GM19240 (cell line): ENCODE data around the gene ERF.

Experiments used
- DNase-seq: peaks from one replicate; pipeline ENCODE4 v3.0.0; 2011; ENCODE audit warnings: low spot score; ENCODE audit not compliant: insufficient read length

Gene ERF

GRCh38 chr19:42254089-42254849 is 659 bp downstream of the ERF start:
- DNase-seq: no peak

GRCh38 chr19:42253245-42254088 is 1.5 kb downstream of the ERF start:
- peak; percentile 69 for DNase-seq

GRCh38 chr19:42252365-42253244 is 2.3 kb downstream of the ERF start:
- DNase-seq: no peak

DNA sequence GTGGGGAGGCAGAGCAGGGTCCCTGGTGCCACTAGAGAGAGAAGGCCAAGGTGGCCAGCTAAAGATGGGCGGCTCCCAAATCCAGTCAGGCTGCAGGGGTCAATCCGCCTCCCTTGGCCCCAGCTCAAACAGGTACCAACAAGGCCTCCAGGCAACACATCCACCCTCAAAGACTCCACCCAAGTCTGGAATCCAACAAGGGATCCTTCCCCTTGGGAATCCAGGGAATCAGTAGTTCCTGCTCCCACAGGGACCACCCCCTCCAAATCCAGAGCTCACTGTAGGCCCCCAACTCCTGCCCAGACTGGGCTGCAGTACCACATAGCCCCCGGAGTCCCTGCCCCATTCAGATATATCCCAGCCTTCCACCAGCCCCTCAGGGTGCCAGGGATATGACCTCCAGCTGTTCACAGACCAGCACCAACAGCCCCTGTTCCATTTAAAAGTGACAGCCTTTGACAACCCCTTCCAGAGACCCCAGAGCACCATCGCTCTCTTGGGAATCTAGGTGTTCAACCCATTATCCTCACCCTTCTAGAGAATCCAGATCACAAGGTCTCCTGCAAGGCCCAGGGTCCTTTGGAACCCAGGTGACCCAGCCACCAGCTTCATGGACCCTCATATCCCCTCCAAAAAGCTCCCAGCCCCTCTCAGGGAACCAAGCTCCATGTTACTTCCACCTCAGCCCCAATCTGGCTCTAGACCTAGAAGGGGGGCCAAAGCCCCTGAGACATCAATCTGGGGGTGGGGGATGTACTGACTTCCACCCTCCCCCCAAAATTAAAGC is 3.2 kb downstream of the ERF start:
- no peak for DNase-seq

- no peak for DNase-seq
Measured at GRCh38 chr19:42250666-42251531, 4.0 kb downstream of the ERF start.

GRCh38 chr19:42250183-42250665 is 4.7 kb downstream of the ERF start:
- no peak for DNase-seq

GRCh38 chr19:42249769-42250168 is 5.2 kb downstream of the ERF start:
- DNase-seq: no peak

DNA sequence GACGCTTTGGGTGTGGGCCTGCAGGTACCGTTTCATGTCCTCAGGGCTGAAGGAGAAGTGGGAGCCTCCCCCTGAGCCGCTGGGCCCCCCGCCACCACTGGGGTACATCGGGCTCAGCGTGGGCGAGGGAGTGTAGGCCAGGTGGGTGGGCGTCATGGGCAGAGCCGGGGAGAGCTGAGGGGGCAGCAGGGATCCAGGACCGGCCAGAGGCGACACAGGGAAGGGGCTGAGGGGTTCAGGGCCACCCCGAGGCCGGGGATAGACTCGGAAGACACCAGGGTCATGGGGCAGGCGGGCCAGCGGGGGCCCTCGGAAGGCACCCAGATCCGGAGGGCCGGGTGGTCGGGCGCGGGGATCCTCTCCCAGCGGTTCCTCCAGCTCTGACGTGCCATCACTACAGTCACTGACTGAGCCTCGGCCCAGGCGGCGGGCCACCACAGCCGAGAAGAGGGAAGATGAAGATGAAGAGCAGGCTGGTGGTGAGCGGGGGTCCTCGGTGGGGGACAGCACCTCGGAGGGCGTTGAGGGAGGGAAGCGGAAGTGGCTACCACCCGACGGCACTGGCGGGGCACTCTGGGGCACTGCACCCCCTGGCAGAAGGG is 5.7 kb downstream of the ERF start:
- no peak for DNase-seq

DNA sequence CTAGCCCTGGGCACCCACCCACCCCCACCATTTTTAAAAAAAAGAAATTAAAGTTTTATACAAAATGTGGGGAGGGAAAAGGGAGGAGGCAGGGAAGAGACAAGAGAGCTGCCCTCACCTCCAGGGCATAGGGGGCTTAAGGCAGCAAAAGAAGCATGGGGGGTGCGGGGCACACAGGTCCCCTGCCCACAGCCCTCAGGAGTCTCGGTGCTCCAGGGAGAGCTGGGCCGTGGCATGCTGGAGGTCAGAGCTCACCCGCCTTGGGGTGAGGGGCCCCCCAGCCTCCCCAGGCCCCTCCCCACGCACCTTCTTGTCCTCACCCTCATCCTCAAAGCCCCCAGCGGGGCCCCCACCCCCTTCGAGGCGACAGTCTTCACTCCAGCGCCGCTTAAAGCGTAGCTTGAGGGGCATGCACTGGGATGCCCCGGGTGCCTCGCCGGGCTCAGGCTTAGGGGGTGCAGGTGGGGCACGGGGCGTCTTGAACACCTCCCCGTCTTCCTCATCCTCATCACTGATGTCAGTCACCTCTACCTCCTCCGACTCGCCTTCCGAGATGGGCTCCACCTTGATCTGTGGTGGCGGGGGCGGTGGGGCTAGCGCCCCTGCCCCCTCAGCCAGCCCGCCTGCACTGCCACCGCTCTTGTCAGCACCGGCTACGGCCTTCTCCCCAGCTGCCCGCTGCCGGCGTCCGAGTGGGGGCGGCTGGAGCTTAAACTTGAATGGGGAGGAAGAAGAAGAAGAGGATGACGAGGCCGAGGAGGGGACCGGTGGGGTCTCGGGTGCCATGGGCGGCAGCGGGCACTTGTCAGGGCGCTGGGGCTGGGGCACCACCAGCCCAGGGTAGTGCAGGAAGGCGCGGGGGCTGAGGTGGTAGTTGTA is 6.4 kb downstream of the ERF start:
- DNase-seq: no peak

DNA sequence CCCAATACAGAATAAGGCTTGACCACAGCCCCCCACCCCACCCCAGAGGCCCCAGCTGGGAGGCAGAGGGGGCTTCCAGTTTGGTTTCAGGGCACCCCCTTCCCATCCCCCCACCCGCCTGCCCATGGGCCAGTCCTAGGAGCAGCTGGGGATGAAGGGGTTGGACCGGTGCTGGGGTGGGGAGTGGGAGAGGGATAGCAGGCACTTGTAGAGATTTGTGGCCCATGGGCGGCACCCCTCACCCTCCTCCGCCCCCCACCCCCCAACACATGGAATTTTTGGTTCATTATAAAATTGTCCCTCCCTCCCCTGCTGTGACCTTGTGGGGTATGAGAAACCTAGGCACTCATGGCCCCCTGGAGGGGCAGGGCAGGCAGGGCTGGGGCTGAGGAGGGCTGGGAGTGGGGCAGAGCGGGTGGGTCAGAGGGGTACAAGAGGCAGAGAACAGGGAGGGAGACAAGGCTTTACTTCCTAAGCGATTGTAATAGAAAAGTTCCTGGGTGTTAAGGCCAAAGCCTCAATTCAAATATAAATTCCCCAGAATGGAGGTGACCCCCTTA is 7.2 kb downstream of the ERF start:
- DNase-seq: no peak

DNA sequence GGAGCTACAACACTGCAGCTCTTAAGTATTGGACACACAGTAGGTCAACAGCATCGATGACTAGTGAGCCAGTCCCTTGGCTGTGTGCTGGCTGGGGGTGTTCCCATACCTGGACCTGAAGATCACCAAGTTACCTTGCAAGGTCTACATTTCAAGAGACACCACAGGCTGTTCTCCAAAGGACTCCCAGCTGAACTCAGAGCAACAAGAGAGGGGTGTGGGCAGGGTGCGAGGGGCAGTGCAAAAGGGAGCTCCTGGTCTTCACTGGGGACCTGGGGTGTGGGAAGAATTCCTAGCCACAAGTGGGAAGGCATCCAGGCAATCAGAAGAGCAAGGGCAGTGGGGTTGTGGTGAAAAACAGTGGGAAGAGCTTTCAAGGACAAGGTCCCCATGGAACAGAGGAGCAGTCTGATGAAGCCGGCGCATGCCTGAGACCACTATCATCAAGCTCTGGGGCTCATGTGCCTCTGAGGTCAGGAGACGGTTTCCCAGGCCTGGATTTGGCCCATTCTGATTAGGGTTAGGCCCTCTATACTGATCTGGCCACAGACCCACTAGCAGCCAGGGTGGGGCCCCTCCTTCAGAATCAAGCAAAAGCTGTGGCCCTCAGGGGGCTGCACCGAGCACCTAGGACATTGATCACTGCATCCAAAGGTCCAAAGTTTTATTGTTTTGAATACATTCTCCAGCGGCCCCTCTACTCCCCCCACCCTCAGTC is 7.8 kb downstream of the ERF start:
- no peak for DNase-seq

DNA sequence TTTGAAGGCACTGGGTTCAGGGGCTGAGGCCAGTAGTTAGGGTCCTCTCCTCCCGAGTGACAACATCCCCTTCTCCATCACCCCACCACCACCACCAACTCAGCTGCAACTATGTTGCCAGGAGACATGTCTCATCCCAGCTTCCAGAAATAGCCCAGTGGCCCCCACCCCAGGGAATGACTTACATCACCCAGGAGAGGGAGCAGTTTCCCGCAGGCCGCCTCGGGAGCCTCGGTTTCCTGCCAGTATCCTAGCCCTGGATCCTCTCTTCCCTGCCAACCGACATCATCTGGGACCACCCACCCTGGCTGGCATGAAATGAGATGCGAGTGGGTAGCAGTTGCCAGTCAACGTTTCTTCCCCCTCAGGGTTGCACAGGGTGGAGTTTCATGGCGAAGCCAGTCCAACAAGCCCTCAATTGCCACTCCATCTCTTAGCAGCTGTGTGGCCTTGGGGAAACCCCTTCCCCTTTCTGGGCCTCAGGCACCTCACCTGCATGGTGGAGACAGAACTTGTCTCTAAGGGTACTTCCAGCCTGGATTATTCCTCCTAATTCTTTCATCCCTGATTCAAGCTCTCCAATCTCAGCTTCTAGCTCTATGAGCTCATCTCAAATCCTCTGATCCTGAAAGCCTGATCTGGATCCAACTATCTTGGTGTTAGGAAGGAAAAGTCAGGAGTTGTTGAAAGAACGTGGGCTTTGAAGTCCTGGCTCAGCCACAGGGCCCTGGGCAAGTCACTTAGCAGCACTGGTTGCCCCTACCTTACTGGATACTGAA is 8.6 kb downstream of the ERF start:
- DNase-seq: no peak

DNA sequence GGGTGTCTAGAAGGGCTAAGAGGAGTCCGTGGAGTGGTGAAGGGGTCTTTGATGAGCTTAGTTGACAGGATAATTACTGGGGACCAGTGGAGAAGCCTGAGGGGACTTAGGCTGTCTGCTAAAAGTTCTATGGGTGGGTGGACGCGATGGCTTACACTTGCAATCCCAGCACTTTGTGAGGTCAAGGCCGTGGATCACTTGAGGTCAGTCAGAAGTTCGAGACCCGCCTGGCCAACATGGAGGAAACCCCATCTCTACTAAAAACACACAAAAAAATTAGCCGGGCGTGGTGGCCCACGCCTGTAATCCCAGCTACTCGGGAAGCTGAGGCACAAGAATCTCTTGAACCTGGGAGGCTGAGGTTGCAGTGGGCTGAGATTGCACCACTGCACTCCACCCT is 9.7 kb downstream of the ERF start:
- DNase-seq: no peak

DNA sequence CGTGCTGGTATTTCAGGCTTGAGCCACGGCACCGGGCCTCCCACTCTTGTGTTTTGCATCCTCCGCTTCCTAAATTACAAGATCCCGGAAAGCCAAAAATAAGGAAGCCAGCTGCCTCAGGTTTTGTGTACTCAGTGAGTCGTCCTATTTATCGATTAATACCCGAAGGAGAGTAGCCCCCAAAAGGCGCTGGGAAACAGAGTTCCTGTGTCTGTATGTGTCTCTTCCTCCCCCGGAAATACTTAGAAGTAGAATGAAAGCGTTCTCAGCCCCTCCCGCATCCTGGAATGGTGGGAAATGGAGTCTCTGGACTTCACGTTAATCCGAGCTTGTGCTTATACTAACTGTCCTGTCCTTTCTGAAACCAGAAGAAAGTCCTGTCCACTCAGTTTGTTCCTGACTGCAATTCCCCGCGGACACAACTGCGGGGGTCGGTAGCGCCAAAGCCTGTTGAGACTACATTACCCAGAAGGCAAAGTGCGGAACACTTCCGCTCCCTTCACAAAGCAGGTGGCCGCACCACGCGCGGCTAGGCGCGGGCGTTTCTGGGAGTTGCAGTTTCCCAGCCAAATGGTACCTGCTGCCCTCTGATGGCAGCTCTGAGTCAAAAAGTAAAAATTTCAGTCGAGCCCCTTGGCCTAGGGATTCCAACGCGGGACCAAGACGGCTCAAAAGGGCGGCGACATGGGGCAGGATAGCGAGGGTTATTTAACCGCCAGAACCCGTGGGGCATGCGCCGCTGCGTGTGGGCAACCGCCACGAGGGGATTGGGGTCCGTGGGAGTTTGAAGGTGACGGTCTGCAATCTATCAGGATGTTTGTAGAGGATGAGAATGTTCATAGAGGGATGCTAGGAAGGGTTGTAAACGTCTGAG is 10.3 kb downstream of the ERF start:
- peak; percentile 93 for DNase-seq

- peak; percentile 89 for DNase-seq
Measured at GRCh38 chr19:42242512-42243409, 12.2 kb downstream of the ERF start, which contains the start of gene GSK3A. Gene GSK3A (minus strand): TSS chr19:42242602. CDS start chr19:42242465, 137 bp downstream.
